C4-2B (cell line): ENCODE results near the gene ETV5.

Source experiments
- CTCF ChIP-seq: fragments of 450-650 bp; conservative IDR thresholded peaks from 2 replicates; pipeline ENCODE4 v1.5.1; 2017; ENCODE audit warnings: mild to moderate bottlenecking
- ZFX ChIP-seq: fragments of 450-650 bp; IDR thresholded peaks from 2 replicates; pipeline ENCODE4 v1.6.1; 2017

- TF ChIP-seq CTCF (no peak), ZFX (no peak)
Observed at GRCh38 chr3:186094696-186095425, 14.0 kb downstream of the ETV5 start.
